ENCODE results near the gene ECI2.
"Not testable (repeated sequence)": the region's sequence is repeated elsewhere in the genome, so short reads cannot be mapped to it uniquely, and the experiment has no call there.

The ECI2 gene

GRCh38 chr6:4139272-4139671, 3.9 kb upstream of the ECI2 start:
- DNase-seq (ENCODE audit: low read depth in 2 of 2), result no peak

GRCh38 chr6:4138186-4138585, 2.8 kb upstream of the ECI2 start:
- DNase-seq (ENCODE audit: low read depth in 2 of 2), result no peak

- DNase-seq (ENCODE audit: low read depth in 2 of 2), result no peak
These were observed 1.0 kb upstream of the ECI2 start for GRCh38 chr6:4136354-4136831.

- peak; percentile 91 to 93 for DNase-seq (ENCODE audit: low read depth in 2 of 2)
These were observed 434 bp upstream of the ECI2 start for GRCh38 chr6:4135665-4136353.

GRCh38 chr6:4133941-4134838, 1.2 kb downstream of the ECI2 start:
- peak in 1 of 2 donors; percentile 26 for DNase-seq (ENCODE audit: low read depth in 2 of 2)

- no peak for DNase-seq (ENCODE audit: low read depth in 2 of 2)
These were observed 4.9 kb downstream of the ECI2 start for GRCh38 chr6:4130357-4130987.

GRCh38 chr6:4129446-4129845, 5.9 kb downstream of the ECI2 start:
- DNase-seq (ENCODE audit: low read depth in 2 of 2), result no peak

GRCh38 chr6:4128748-4129147, 6.6 kb downstream of the ECI2 start:
- no peak for DNase-seq (ENCODE audit: low read depth in 2 of 2)

GRCh38 chr6:4128072-4128471, 7.3 kb downstream of the ECI2 start:
- DNase-seq (ENCODE audit: low read depth in 2 of 2), result no peak

- DNase-seq (ENCODE audit: low read depth in 2 of 2), result no peak
These were observed 9.2 kb downstream of the ECI2 start for GRCh38 chr6:4125933-4126864.

- no peak for DNase-seq (ENCODE audit: low read depth in 2 of 2)
These were observed 9.9 kb downstream of the ECI2 start for GRCh38 chr6:4125500-4125899.

- no peak for DNase-seq (ENCODE audit: low read depth in 2 of 2)
These were observed 11.0 kb downstream of the ECI2 start for GRCh38 chr6:4124351-4124750.

GRCh38 chr6:4115741-4116140, 19.6 kb downstream of the ECI2 start:
- DNase-seq (ENCODE audit: low read depth in 2 of 2), result no peak

- no peak for DNase-seq (ENCODE audit: low read depth in 2 of 2)
These were observed 21.3 kb downstream of the ECI2 start for GRCh38 chr6:4114123-4114522.

- no peak for DNase-seq (ENCODE audit: low read depth in 2 of 2)
These were observed 21.7 kb downstream of the ECI2 start for GRCh38 chr6:4113649-4114048.

- no peak for DNase-seq (ENCODE audit: low read depth in 2 of 2)
These were observed 23.0 kb downstream of the ECI2 start for GRCh38 chr6:4112366-4112765.

- DNase-seq (ENCODE audit: low read depth in 2 of 2), result not testable (repeated sequence)
These were observed 26.0 kb downstream of the ECI2 start for GRCh38 chr6:4109363-4109815.

GRCh38 chr6:4108561-4109093, 26.7 kb downstream of the ECI2 start:
- DNase-seq (ENCODE audit: low read depth in 2 of 2), result no peak

- no peak for DNase-seq (ENCODE audit: low read depth in 2 of 2)
These were observed 27.5 kb downstream of the ECI2 start for GRCh38 chr6:4107873-4108272.

- no peak for DNase-seq (ENCODE audit: low read depth in 2 of 2)
These were observed 29.3 kb downstream of the ECI2 start for GRCh38 chr6:4105980-4106536.

- DNase-seq (ENCODE audit: low read depth in 2 of 2), result no peak
These were observed 31.4 kb downstream of the ECI2 start for GRCh38 chr6:4103929-4104328.

All from stimulated activated CD8-positive, alpha-beta memory T cell treated with anti-CD3 and anti-CD28 coated beads, Interleukin-15, amount 100 ng/mL, for 48 hours (primary cell).